Activated CD4-positive, CD25-positive, alpha-beta regulatory T cell (primary cell): Measurements from ENCODE around the gene CCL1.

Experiments
- DNase-seq, 4 experiments: peaks; one replicate each; lab custom pipeline; 2025; lab: John Stamatoyannopoulos, UW

The CCL1 gene, protein sequence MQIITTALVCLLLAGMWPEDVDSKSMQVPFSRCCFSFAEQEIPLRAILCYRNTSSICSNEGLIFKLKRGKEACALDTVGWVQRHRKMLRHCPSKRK

DNA sequence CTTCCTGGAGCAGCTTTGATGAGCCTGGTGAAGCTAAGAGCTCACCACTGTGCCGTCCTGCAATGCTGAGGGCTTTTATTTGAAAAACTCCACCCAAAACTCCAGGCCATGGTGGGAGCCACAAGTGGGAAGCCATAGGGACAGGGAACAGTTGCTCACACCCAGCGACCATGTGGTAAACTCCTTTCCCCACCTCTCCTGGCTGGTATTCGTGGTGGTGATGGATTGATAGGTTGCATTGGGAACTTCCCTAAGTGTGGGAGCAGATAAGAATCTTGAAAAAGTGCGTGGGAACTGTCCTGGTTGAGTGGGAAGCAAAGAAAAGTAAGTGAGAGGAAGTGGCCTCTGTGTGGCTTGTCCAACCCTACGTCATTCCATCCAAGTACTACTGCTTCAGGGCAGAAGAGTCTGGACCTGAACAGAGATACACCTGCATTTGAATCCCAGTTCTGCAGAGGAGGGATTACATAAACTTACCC is at the start of gene CCL1:
TSS of gene CCL1 (minus strand) at position 51 of the 479 bp plus-strand sequence. CDS start 72 bp downstream, outside the sequence.
- no peak for DNase-seq

DNA sequence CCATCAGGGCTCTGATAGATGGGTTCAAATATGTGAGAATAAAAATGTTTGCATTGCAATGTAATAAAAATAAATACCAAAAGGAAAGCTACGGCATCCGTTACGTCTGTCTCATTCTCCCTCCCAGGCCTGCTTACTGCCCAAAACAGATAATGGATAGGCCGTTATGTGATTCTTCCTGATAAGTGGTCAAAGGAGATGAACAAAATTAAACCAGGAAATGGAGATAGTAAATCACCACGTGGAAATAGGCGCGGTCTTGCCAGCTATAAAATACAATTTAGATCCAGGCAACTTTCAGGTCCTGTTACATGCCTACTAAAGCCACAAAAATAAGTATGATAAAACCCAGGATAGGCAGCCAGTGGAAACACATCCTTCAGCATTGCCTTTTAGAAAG is 49.5 kb upstream of the CCL1 start:
- no peak for DNase-seq

DNA sequence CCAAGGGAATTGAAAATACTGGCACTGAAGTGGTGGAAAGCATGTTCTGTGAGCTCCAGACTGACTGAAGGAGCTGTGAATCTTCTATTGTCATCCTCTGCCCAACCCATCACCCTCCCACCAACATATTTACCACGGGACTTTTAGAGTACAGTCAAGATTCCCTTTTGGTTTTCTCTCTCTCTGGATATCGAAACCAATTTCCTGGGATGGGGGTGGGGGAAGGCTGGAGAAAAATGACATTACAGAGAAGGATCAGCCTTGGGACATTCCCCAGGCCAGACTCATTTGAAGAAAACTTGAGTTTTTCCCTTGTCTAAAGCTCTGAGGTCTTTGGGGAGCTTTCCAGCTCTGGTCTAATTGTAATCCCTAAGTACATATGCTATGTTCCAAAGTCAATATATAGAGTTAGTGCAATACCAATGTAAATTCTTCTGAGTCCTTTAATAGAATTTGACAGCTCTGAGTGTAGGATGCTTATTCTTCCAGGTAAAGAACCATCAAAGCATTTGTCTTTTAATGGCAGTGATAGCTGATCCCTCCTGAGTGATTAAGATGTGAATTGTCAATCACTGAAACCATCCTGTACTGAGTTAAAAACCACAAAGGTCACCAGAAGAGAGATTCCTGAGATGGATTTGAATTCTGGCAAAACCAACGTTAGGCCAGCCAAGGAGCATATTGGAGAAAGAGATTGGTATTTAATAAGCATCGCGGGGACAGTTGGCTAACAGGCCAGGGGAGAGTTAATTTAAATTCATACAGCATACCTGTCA is 48.8 kb upstream of the CCL1 start:
- DNase-seq, result no peak

DNA sequence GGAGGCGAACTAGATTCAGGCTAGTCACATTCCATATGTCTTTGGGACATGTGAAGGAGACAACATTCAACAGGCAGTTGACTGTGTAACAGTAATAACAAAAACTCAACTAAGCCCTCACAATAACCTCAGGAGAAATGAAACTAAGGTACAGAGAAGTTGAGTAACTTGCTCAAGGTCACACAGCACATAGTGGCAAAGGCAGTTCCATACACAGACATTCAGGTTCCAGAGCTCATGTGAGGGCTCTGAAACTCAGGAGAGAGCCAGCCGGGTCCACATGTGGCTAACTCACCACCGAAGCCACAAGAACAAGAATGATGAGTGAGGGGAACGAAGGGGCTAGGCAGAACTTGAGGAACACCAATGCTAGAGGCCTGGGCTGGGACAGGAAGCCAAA is 46.3 kb upstream of the CCL1 start:
- no peak for DNase-seq

DNA sequence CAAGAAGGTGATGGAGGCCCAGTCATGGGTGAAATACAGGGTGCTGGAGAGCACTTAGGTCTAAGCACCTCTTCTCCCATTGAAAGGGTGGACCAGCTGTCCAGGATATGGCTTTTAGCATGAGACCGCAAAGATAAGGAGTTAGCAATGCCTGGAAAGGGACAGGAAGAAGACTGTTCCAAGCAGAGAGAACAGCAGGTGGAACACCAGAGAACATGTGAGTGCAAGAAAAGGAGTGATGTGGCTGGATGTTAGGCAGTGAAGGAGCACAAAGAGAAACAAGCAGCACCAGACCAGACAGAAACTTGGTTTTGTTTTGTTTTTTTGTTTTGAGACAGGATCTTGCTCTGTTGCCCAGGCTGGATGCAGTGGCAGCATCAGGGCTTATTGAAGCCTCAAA is 45.4 kb upstream of the CCL1 start:
- no peak for DNase-seq

DNA sequence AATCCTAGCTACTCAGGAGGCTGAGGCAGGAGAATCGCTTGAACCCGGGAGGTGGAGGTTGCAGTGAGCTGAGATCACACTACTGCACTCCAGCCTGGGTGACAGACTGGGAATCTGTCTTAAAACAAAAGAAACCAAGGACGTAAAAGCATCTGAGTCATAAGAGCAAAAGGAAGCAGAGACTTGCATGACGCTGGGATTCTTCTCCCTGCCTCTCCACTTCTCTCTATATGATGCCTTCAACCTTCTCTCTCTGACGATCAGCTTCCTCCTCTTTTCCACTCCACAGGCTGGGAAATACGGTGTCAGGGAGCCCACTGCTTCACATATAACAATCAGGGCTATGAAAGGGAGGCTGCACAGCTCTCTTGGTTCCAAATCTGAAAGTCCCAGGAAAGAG is 43.2 kb upstream of the CCL1 start:
- DNase-seq, result no peak

DNA sequence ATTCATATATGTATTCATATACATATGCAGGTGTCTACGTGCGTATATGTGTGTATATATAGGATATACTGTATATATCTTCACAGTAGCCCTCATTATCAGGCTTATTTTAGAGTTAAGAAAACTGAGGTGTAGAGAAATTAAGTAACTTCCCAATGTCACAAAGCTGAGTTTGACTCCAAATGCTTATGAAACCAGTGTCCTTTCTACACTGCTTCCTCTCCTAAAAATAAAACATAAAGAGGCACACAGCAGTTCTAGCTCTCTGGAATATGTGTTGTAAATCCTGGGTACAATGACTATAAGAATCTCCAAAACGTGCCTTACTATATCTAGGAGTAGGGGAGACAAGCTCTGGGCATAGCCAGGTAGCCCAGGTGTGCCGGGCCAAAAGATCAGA is 40.0 kb upstream of the CCL1 start:
- no peak for DNase-seq

DNA sequence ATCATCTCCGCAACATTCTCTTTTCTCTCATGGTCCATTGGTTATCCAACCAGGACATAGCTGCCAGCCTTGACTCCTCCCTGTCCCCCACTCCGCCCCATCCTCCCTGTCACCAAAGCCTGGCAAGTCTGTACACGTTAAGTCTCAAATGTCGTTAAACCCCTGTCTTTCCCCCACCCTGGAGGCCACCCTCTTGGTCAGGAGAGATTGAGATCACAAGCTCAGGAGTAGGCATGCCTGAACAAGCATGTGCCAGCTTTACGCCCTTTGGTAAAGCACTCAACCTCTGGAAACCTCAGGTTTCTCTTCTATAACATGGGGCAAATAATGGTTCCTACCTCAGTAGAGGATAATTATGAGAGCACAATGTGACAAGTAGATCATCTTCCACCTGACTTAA is 38.1 kb upstream of the CCL1 start:
- DNase-seq, result no peak

DNA sequence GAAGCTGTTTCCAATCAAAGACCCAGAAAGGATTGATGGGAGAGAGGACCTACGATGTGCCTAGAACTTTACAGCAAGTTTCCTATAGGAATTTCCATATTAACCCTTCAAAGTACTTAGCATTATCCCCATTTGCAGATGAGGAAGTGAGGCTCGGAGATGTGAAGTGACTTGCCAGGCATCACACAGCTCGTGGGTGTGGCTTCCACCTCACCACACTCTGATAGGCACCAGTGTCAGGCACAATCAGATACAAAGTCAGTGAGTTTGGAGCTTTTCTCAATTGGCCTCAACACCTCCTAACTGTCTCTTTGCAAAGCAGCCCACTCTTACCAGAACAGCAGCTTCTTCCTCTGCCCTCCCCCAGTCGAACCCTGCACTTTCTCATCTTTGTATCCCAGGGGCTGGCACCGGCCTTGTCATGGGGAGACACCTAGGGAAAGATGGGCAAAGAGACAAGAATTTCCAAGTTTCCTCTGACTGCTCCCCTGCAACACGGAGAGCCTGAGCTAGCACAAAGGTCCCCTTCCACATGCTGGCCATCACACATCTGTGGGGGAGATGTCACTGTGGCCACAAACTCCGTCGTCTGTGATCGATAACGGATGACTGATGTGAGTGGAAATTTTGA is 37.4 kb upstream of the CCL1 start:
- DNase-seq, result no peak

DNA sequence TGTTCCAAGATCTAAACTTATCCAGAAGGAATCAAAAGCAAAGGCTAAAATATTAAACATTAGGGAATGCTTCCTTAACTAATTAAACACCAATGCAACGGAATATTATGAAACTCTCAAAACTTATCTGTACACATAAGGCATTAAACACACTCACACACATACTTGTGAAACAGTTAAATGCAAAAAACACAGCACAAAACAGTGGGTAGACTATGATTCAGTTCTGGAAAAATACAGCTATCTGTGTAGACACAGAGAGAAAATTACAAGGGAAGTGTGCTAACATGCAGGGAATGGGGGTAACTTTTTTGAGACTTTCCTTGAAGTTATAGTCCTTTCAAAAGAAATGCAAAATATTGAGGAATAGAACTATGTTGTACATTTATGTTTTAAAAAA is 36.7 kb upstream of the CCL1 start:
- no peak for DNase-seq

DNA sequence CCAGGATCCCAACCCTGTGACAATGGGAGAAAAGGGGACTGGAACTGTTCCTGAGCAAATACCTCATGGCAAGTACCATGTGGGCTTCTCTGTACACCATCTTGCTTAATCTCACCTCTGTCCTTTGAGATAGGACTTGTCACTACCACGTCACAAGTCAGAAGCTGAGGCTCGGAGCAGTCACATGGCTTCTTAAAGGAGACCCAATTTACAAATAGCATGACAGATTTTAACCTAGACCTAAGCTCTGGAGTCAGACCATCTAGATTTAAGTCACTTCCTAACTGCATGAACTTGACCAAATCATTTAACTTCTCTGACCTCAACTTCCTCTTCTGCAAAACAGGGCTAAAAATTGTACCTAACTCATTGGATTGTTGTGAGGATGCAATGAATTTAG is 36.0 kb upstream of the CCL1 start:
- no peak for DNase-seq

DNA sequence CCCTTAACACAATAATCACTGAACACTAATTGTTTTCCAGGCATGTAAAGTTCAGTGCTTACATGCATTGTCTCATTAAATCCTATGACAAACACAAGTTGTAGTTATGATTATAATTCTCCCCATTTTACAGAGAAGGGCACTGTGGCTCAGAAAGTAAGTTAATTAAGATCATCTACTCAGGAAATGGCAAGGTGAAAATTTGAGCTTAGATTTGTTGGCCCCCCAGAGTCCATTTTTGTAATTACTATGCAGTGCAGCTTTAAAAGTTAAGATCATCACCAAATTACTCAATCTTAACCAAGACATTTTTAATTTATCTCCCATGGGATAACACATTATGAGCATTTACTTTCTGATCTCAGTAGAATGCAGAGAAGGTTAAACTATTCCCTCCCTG is 34.2 kb upstream of the CCL1 start:
- no peak for DNase-seq

DNA sequence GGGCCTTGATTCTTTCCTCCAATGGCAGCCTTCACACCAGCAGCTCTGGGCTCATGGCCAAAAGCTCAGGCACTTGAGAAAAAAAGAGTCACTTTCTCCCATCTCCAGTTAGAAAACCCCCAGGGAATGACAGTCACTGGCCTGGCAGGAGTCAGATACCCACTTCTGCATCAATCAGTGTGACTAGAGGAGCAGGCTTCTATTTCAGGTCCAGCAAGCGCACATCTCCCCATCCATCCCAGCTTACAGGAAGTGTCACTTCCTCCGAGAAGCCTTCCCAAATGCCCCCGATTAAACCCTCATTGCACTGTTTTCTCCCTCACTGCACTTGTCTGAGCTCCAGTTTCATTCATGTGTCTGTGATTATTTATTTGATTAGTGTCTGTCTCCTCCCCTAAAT is 30.4 kb upstream of the CCL1 start:
- DNase-seq, result no peak

DNA sequence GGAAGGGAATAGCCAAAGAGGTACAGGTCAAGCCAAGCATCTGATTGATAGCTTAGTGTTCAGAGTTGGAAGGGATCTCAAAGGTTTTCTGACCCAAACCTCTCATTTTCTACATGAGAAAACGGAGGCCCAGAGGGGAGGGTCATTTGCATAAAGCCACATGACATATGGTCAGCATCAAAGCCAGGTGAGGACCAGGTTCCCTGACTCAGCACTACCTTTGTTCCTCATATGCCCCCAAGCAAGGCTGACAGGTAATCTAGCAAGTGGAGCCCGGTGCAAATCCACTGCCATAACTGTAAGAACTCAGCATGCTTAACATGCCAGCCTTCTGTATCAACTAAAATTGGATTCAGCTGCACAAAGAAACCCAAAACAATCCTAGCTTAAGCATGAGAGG is 28.2 kb upstream of the CCL1 start:
- no peak for DNase-seq

DNA sequence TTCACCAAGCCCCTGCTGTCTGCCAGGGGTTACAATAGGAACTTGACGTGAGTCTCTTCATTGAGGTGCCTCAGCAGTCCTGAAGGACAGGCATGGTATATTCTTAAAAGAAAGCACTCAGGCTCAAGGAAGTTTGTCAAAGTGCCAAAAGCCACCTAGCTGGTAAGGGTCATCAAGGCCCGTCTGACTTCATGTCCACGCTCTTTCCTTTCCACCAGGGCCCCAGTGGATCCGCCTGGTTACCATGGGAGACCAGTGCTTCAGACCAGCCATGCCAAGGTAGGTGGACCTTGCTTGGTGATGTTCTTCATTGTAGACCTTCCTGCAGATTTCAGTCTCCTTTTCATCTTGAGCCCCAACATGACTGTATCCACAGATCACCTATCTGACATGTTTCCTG is 27.6 kb upstream of the CCL1 start:
- no peak for DNase-seq

DNA sequence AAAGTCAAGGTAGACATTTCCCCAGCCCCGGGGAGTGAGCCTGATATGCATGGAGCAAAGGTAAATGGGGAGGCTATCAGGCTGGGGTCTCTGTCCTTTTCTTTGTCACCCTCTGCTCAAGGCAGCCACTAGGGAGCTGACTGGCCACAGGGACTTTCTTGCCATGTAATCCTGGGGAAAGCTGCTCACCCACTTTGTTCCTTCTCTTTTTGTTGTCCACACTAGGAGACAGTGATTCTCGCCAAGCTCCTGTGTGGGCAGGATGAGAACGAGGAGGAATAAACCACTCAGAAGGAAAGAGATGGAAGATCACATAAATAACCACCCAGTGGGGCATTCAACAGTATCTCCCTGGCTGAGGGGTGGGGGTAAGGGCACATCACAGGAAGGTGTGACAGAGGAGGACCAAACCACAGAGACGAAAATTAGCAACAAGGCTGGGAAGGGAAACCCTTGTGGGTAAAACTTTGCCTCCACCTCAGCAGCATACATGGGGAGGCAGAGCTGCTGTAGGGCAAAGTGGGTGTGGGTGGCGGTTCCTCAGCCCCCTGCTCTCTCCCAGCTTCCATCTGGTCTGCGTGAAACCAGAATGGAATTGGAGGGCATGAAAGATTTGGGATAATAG is 26.2 kb upstream of the CCL1 start:
- DNase-seq, result no peak

DNA sequence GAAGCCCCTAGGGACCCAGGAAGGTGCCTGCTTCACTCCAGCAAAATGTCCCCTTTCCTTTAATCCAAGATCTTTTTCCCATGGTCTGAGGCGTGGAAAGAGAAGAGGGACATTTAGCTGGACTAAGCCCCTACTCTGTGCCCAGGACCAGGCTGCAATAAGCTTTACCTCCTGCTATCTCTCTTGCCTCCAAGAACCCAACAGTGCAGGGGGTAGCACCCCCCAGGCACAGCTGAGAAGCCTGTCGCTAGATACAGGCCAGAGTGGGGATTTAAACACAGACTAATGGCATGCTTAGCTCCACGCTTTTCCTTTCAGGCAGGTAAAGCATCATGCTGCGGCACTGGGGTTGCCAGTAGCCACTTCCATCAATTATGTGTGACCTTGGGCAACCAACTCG is 24.5 kb upstream of the CCL1 start:
- no peak for DNase-seq

DNA sequence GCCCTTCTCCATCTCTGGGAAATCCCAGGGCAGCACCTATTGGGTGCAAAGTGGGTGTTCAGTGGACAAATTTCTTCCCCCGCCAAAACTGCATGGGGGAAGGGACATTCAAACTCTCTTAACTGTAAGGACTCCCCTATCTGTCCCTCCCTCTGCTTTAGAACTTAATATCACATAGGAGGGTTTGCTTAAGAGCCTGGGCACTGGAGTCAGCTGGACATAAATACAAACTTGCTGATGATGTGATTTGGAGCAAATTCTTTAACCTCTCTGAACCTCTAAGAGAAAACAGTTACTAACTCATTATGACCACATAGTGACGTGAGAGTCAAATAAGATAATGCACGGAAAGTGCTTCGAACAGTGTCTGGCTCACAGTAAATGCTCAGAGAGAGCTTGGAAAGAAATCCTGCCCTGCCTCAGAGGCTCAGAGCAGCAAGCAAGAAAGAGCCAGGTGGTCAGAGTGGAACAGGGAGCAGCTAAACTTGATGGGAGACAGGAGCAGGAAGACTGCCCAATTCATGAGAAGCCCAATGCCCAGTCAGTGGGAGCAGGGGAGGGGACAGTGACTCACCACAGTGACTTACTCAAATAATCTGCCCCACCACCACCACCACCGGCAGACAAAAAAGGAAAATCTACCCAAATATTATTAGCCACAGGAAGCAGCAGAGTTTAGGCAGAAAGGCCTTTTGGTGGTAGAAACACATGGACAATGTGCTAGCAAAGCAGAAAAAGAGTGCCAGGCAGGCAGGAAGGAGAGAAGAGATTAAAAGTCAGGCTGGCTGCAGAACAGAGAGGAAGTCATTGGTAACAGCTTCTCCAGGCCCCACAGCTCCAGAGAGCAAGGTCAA is 23.9 kb upstream of the CCL1 start:
- DNase-seq, result no peak

DNA sequence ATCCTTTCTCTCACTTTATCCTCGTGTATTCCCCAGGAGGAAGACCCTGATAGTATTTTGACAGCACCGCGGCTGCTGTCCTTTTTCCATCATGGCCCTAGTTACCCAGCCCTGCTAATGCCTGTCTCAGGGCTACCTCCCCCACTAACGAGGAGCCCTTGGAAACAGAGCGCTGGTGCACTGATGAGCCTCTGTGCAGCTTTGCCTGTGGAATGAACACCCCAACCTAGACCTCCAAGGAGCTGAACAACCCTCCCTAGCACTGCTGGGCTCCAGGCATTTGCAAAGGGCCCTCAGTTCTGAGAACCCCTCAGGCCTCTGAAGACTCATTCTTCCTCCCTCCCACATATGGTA is 23.3 kb upstream of the CCL1 start:
- no peak for DNase-seq

DNA sequence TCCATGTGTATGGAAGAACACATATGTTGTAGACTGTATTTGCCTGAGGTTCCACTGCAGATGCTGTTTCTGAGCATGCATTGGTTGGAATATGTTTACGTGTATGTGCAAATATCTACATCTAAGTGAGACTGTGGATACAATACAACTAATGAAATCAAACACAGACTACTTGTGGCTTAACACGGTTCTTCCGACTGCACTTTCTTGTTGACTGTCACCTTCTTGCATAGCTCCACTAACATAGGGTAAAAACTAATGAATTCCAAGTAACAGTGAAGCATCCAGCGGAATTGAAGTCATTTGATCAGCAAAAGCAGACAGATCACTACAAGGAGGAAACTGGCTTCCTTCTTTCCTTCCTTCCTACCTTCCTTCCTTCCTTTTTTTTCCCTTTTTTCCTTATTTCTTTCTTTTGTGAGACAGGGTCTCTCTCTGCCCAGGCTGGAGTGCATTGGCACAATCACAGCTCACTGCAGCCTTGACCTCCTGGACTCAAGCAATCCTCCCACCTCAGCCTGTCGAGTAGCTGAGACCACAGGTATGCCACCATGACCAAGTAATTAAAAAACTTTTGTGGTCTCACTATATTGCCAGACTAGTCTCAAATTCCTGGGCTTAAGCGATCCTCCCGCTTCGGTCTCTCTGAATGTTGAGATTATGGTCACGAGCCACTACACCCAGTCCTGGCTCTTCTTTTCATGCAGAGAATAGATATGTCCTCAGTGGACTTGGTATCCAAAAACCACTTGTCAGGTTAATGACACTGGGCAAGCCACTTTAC is 22.0 kb upstream of the CCL1 start:
- no peak for DNase-seq

DNA sequence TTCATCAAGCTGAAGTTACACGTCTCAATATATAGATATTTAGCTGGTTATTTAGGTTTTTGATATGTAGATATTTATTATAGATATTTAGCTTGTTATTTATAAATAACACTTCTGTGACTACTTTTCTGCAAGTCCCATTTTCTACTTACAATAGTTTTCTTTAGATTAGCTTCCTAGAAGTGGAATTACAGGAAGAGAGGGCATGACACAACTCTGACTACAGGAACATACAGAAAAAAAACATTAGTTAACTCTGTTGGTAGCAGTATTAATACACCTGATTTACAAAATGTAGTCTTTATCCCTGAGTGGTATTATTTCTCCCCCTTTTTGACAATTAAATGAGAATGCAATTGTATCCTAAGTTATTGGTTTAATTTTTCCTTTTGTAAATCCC is 21.2 kb upstream of the CCL1 start:
- DNase-seq, result no peak

DNA sequence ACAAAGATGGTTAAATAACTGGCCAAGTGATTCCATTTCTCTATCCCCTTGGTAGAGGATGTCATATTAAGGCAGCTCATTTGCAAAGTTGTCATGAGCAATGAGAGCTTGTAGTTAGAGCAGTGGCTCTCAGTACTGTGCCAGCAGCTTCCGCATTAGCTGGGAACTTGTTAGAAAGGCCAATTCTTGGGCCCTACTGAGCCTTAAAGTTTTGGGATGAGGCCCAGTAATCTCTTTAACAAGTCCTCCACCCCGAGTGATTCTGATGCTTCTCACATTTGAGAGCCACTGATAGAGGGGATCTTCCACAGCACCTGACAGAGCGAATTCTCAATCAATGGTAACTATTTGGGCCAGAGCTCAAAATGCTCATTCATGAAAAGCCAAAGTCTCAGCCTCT is 20.2 kb upstream of the CCL1 start:
- no peak for DNase-seq
